HEK293 (cell line): ENCODE data around the gene KCNMA1.

ENCODE experiments used
- CTCF ChIA-PET: fragments of 350-600 bp; formaldehyde crosslinking; extraction: SDS; loops from one replicate; lab custom pipeline; 2021; ENCODE audit warnings: antibody characterized with exemption; lab: Yijun Ruan, JAX
- POLR2A ChIA-PET: fragments of 300-600 bp; formaldehyde crosslinking; extraction: SDS; loops from one replicate; lab custom pipeline; 2020; ENCODE audit warnings: antibody characterized with exemption, inconsistent platforms; lab: Yijun Ruan, JAX
- H3K27ac ChIP-seq: fragments of 200-500 bp; sonication (Bioruptor generic); 2 replicates; pipeline ENCODE4 v1.5.1; 2014; ENCODE audit warnings: low read depth, low read length, control low read depth, inconsistent platforms; ENCODE audit errors: extremely low read depth
- H3K36me3 ChIP-seq, 2 experiments: fragments of 200-500 bp in 1 of 2; sonication (Bioruptor generic) in 1 of 2; 1 replicate in 1 of 2; 2 replicates in 1 of 2; pipeline ENCODE4 v1.5.1; 2014 to 2017; ENCODE audit warnings: inconsistent platforms in 2 of 2, low read length in 2 of 2; ENCODE audit not compliant: control insufficient read depth in 2 of 2, insufficient read depth in 1 of 2
- H3K4me1 ChIP-seq: fragments of 200-500 bp; sonication (Bioruptor generic); 2 replicates; pipeline ENCODE4 v1.5.1; 2014; ENCODE audit warnings: mild to moderate bottlenecking, low read length, inconsistent platforms; ENCODE audit not compliant: control insufficient read depth, insufficient read depth
- H3K4me3 ChIP-seq: 2 replicates; pipeline ENCODE4 v1.5.1; 2011; ENCODE audit warnings: low read depth, mild to moderate bottlenecking, control low read depth, low read length, moderate library complexity
- H3K9me3 ChIP-seq: fragments of 200-500 bp; sonication (Bioruptor generic); 2 replicates; pipeline ENCODE4 v1.5.1; 2014; ENCODE audit warnings: low read depth, low read length, inconsistent platforms; ENCODE audit not compliant: control insufficient read depth, insufficient read depth
- GLIS1 ChIP-seq: fragments of 450-650 bp; formaldehyde crosslinking; IDR thresholded peaks from 2 replicates; pipeline ENCODE4 v1.5.1; 2016; ENCODE audit warnings: missing biosample characterization, missing genetic modification characterization
- GLIS2 ChIP-seq: fragments of 450-650 bp; formaldehyde crosslinking; IDR thresholded peaks from 2 replicates; pipeline ENCODE4 v1.5.1; 2016; ENCODE audit warnings: missing biosample characterization, missing genetic modification characterization
- HOXA7 ChIP-seq: sonication (generic); formaldehyde crosslinking; IDR thresholded peaks from 2 replicates; pipeline ENCODE4 v1.8.1; 2022; ENCODE audit warnings: missing genetic modification reagents, borderline replicate concordance
- KLF9 ChIP-seq: fragments of 450-650 bp; formaldehyde crosslinking; IDR thresholded peaks from 2 replicates; pipeline ENCODE4 v1.5.1; 2016; ENCODE audit warnings: missing biosample characterization, missing genetic modification characterization, low read depth
- OSR2 ChIP-seq: fragments of 450-650 bp; formaldehyde crosslinking; IDR thresholded peaks from 2 replicates; pipeline ENCODE4 v1.5.1; 2016; ENCODE audit warnings: missing biosample characterization, missing genetic modification characterization
- ZNF146 ChIP-seq: fragments of 450-650 bp; formaldehyde crosslinking; IDR thresholded peaks from 2 replicates; pipeline ENCODE4 v1.5.1; 2016; ENCODE audit warnings: missing biosample characterization, missing genetic modification characterization
- ZNF2 ChIP-seq: fragments of 450-650 bp; formaldehyde crosslinking; IDR thresholded peaks from 2 replicates; pipeline ENCODE4 v1.5.1; 2016; ENCODE audit warnings: missing biosample characterization, missing genetic modification characterization
- ZNF311 ChIP-seq: fragments of 450-650 bp; formaldehyde crosslinking; IDR thresholded peaks from 2 replicates; pipeline ENCODE4 v1.5.1; 2017; ENCODE audit warnings: missing biosample characterization, missing genetic modification characterization, borderline replicate concordance
- ZNF354C ChIP-seq: fragments of 450-650 bp; formaldehyde crosslinking; IDR thresholded peaks from 2 replicates; pipeline ENCODE4 v1.5.1; 2016; ENCODE audit warnings: missing biosample characterization, missing genetic modification characterization, low read depth, borderline replicate concordance
- ZNF366 ChIP-seq: fragments of 450-650 bp; formaldehyde crosslinking; conservative IDR thresholded peaks from 2 replicates; pipeline ENCODE4 v1.5.1; 2016; ENCODE audit warnings: missing biosample characterization, missing genetic modification characterization
- ZNF707 ChIP-seq: fragments of 450-650 bp; formaldehyde crosslinking; IDR thresholded peaks from 2 replicates; pipeline ENCODE4 v1.5.1; 2016; ENCODE audit warnings: missing biosample characterization, missing genetic modification characterization
- ZNF830 ChIP-seq: fragments of 450-650 bp; IDR thresholded peaks from 2 replicates; pipeline ENCODE4 v1.5.0; 2018; ENCODE audit warnings: missing biosample characterization, missing genetic modification characterization, low read depth, mild to moderate bottlenecking, moderate library complexity
- ZSCAN23 ChIP-seq: fragments of 450-650 bp; formaldehyde crosslinking; IDR thresholded peaks from 2 replicates; pipeline ENCODE4 v1.5.1; 2016; ENCODE audit warnings: missing biosample characterization, missing genetic modification characterization
- ZSCAN30 ChIP-seq: fragments of 450-650 bp; IDR thresholded peaks from 2 replicates; pipeline ENCODE4 v1.5.1; 2018; ENCODE audit warnings: missing biosample characterization, mild to moderate bottlenecking, missing genetic modification characterization, moderate library complexity
- TF ChIP-seq, protein P1 (sequence below): fragments of 450-650 bp; formaldehyde crosslinking; IDR thresholded peaks from 2 replicates; pipeline ENCODE4 v1.5.1; 2017; ENCODE audit warnings: missing biosample characterization, missing genetic modification characterization
- TF ChIP-seq, protein P2 (sequence below): fragments of 450-650 bp; formaldehyde crosslinking; IDR thresholded peaks from 2 replicates; pipeline ENCODE4 v1.5.1; 2016; ENCODE audit warnings: missing biosample characterization, missing genetic modification characterization, low read depth
- TF ChIP-seq, protein P3 (sequence below): fragments of 450-650 bp; formaldehyde crosslinking; IDR thresholded peaks from 2 replicates; pipeline ENCODE4 v1.5.1; 2017; ENCODE audit warnings: missing biosample characterization, missing genetic modification characterization

The KCNMA1 gene

DNA sequence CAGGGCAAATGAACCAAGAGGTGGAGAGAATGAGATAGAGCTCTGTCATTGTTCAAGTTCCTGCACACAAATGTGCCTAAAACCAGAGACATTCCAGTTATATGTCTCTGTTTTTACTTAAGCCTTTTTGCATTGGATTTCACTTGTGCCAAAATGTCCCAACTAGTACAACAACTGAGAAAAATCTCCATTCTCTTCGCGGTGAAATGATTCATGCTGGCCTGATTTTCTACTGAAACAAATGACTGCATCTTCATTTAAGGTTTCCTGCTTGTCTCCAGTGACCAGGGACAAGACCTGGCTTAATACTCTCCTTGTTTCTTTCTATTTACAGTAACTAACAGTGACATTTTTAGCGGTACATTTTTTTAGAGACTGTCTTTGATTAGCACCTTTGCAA, 714.9 kb downstream of the KCNMA1 start (continued):
- no peak for TF ChIP-seq ZSCAN23 (tag by site-specific recombination)
- TF ChIP-seq ZNF366: no peak
- TF ChIP-seq ZNF2 (tag by site-specific recombination): no peak
- no peak for TF ChIP-seq KLF9 (tag by site-specific recombination)
- TF ChIP-seq ZNF146: no peak
- no peak for TF ChIP-seq ZNF830
- no peak for TF ChIP-seq ZNF354C
- TF ChIP-seq, all 188 proteins: peak for 0

DNA sequence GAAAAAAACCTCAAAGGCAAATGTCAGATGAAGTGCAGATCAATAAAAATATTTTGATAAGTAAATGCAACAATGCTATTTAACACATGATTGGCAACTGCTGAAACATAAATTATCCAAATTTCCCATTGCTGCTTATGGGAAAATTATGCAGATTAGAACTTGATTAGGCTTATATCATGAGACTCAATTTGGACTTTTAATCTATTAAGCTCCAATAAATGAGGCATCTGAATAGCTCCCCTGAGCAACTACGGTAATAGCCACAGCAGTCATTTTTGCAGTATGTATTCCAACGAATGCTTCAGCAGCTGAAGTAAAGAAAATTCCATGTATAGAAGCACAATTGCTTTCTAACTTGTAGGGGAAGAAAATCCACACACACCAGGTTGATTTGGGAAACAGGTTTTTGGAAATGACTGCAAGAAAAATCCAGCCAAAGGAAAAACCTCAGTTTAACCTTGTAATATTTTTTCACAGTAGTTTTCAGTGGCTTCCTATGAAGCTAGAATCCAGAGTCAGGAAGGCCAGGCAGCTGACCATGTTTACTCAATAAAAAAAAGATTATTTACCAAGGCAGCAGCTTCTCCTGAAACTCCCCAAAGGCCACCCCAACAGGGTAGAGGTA, 716.1 kb downstream of the KCNMA1 start:
- TF ChIP-seq KLF9 (tag by site-specific recombination): no peak
- TF ChIP-seq GLIS2 (tag by site-specific recombination): no peak
- TF ChIP-seq ZSCAN30: no peak
- TF ChIP-seq, protein P1, sequence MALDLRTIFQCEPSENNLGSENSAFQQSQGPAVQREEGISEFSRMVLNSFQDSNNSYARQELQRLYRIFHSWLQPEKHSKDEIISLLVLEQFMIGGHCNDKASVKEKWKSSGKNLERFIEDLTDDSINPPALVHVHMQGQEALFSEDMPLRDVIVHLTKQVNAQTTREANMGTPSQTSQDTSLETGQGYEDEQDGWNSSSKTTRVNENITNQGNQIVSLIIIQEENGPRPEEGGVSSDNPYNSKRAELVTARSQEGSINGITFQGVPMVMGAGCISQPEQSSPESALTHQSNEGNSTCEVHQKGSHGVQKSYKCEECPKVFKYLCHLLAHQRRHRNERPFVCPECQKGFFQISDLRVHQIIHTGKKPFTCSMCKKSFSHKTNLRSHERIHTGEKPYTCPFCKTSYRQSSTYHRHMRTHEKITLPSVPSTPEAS (tag by site-specific recombination): no peak
- no peak for TF ChIP-seq OSR2
- no peak for TF ChIP-seq ZNF707 (tag by site-specific recombination)
- TF ChIP-seq HOXA7 (CRISPR knock-in tag): no peak
- TF ChIP-seq, protein P2, sequence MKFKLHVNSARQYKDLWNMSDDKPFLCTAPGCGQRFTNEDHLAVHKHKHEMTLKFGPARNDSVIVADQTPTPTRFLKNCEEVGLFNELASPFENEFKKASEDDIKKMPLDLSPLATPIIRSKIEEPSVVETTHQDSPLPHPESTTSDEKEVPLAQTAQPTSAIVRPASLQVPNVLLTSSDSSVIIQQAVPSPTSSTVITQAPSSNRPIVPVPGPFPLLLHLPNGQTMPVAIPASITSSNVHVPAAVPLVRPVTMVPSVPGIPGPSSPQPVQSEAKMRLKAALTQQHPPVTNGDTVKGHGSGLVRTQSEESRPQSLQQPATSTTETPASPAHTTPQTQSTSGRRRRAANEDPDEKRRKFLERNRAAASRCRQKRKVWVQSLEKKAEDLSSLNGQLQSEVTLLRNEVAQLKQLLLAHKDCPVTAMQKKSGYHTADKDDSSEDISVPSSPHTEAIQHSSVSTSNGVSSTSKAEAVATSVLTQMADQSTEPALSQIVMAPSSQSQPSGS: no peak
- TF ChIP-seq, all 188 proteins: peak for 0
- POLR2A ChIA-PET: no interaction called here
- Histone ChIP-seq H3K4me1 (no peaks in the 10 kb centered on the region), H3K9me3 (no peaks in the 10 kb centered on the region), H3K4me3 (no peak overlapping the region), H3K27ac (no peak overlapping the region), H3K36me3 (no peaks in the 10 kb centered on the region)
- CTCF ChIA-PET: interaction anchor here (0.7 kb wide), 1 partner anchor 16 kb away, joined by 3 read pairs; no protein-coding TSS in a partner anchor

DNA sequence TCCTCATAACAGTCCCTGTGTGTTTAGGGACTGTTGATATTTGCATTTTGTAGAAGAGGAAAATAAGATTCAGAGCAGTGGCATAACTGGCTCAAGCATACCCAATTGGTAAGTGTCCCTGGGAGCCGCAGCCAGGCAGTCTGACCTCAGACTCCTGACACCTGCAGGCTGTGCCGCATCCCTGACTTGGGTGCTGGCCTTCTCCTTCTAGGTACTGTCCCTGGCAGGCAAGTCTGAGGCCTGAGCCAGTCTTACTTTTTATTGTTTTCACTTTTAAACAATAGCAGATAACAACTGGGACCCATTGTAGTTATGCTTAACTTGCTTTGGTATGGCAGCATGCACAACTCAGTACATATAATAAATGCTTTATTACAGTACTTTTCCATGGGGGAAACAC, 717.0 kb downstream of the KCNMA1 start:
- CTCF ChIA-PET: no interaction called here
- Histone ChIP-seq H3K27ac (no peak overlapping the region), H3K4me3 (no peak overlapping the region), H3K4me1 (no peaks in the 10 kb centered on the region), H3K9me3 (no peaks in the 10 kb centered on the region), H3K36me3 (no peaks in the 10 kb centered on the region)
- POLR2A ChIA-PET: no interaction called here
- TF ChIP-seq, protein P2: no peak
- TF ChIP-seq ZNF311 (tag by site-specific recombination) (no peak), GLIS1 (no peak)
- TF ChIP-seq, protein P3, sequence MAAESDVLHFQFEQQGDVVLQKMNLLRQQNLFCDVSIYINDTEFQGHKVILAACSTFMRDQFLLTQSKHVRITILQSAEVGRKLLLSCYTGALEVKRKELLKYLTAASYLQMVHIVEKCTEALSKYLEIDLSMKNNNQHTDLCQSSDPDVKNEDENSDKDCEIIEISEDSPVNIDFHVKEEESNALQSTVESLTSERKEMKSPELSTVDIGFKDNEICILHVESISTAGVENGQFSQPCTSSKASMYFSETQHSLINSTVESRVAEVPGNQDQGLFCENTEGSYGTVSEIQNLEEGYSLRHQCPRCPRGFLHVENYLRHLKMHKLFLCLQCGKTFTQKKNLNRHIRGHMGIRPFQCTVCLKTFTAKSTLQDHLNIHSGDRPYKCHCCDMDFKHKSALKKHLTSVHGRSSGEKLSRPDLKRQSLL (tag by site-specific recombination): no peak
